OCI-LY1 (cell line): ENCODE data around the gene NEK4.

ENCODE experiments used
- H2AFZ ChIP-seq: fragments of 200-600 bp; sonication (generic), shearing (Covaris generic); 2 replicates; pipeline ENCODE4 v1.6.0; 2014; ENCODE audit warnings: antibody characterized with exemption, mild to moderate bottlenecking, low read length
- H3F3A ChIP-seq: fragments of 200-600 bp; sonication (generic), shearing (Covaris generic); 2 replicates; pipeline ENCODE4 v1.6.0; 2014; ENCODE audit warnings: mild to moderate bottlenecking, antibody characterized with exemption, low read length, moderate library complexity; ENCODE audit not compliant: insufficient read depth
- H3K27ac ChIP-seq: fragments of 200-600 bp; sonication (generic); 2 replicates; pipeline ENCODE4 v1.5.1; 2014; ENCODE audit warnings: low read length, mixed run types, mild to moderate bottlenecking, low read depth; ENCODE audit not compliant: poor library complexity, severe bottlenecking
- H3K27me3 ChIP-seq: fragments of 200-600 bp; sonication (generic); 2 replicates; pipeline ENCODE4 v1.6.0; 2014; ENCODE audit warnings: antibody characterized with exemption, mild to moderate bottlenecking, low read length, moderate library complexity; ENCODE audit not compliant: insufficient read depth
- H3K36me3 ChIP-seq: fragments of 200-600 bp; sonication (generic); 2 replicates; pipeline ENCODE4 v1.6.1; 2014; ENCODE audit warnings: mild to moderate bottlenecking, antibody characterized with exemption, low read length, moderate library complexity, mixed read lengths; ENCODE audit not compliant: insufficient read depth
- H3K4me1 ChIP-seq: fragments of 200-600 bp; sonication (generic); 2 replicates; pipeline ENCODE4 v1.5.1; 2014; ENCODE audit warnings: mild to moderate bottlenecking, low read length, moderate library complexity; ENCODE audit not compliant: insufficient read depth, severe bottlenecking
- H3K4me2 ChIP-seq: fragments of 200-600 bp; sonication (generic), shearing (Covaris generic); 2 replicates; pipeline ENCODE4 v1.6.1; 2014; ENCODE audit warnings: low read length
- H3K4me3 ChIP-seq: fragments of 200-600 bp; sonication (generic); 2 replicates; pipeline ENCODE4 v1.5.1; 2014; ENCODE audit warnings: low read length, low read depth, mild to moderate bottlenecking, mixed read lengths; ENCODE audit not compliant: poor library complexity, severe bottlenecking
- H3K79me2 ChIP-seq: fragments of 200-600 bp; shearing (Covaris generic); 2 replicates; pipeline ENCODE4 v1.6.1; 2016; ENCODE audit warnings: mixed run types, low read length, mixed read lengths; ENCODE audit not compliant: insufficient read depth
- H3K9ac ChIP-seq: fragments of 200-600 bp; sonication (generic), shearing (Covaris generic); 2 replicates; pipeline ENCODE4 v1.6.1; 2014; ENCODE audit warnings: mild to moderate bottlenecking, low read length, mixed read lengths
- H3K9me2 ChIP-seq: fragments of 200-600 bp; sonication (generic), shearing (Covaris generic); 2 replicates; pipeline ENCODE4 v1.6.1; 2014; ENCODE audit warnings: low read depth, mild to moderate bottlenecking, low read length, mixed read lengths
- H3K9me3 ChIP-seq: fragments of 200-600 bp; shearing (Covaris generic); 2 replicates; pipeline ENCODE4 v1.6.1; 2014; ENCODE audit warnings: low read length, mixed read lengths
- H4K20me1 ChIP-seq: fragments of 200-600 bp; sonication (generic), shearing (Covaris generic); 2 replicates; pipeline ENCODE4 v1.6.0; 2016; ENCODE audit warnings: mild to moderate bottlenecking, low read length; ENCODE audit not compliant: insufficient read depth
- CTCF ChIP-seq: fragments of 200-600 bp; sonication (generic), shearing (Covaris generic); IDR thresholded peaks from 2 replicates; pipeline ENCODE4 v1.5.1; 2017; ENCODE audit warnings: mild to moderate bottlenecking, antibody characterized with exemption, low read length, moderate library complexity, mixed read lengths
- EZH2 ChIP-seq: fragments of 200-600 bp; sonication (generic), shearing (Covaris generic); IDR thresholded peaks from 2 replicates; pipeline ENCODE4 v1.8.0; 2017; ENCODE audit warnings: borderline replicate concordance, mixed run types, mild to moderate bottlenecking, antibody characterized with exemption, low read length, moderate library complexity, mixed read lengths

Gene NEK4

GRCh38 chr3:52689151-52689550 lies 81.6 kb downstream of the NEK4 start:
- H3K4me2 ChIP-seq, result no peak overlapping the region
- no peak overlapping the region for H3K4me3 ChIP-seq
- H3K9me3 ChIP-seq, result no peaks in the 10 kb centered on the region
- H3F3A ChIP-seq, result peaks cover 4% of the 10 kb centered on the region; the same call in 1 of the 2 replicates
- no peaks in the 10 kb centered on the region for H3K9me2 ChIP-seq
- no peak overlapping the region for H2AFZ ChIP-seq
- H3K27me3 ChIP-seq, result no peaks in the 10 kb centered on the region
- no peaks in the 10 kb centered on the region for H4K20me1 ChIP-seq
- H3K79me2 ChIP-seq, result peaks cover 27% of the 10 kb centered on the region
- H3K36me3 ChIP-seq, result peaks cover 81% of the 10 kb centered on the region
- H3K27ac ChIP-seq, result no peak overlapping the region
- no peak for TF ChIP-seq EZH2
- TF ChIP-seq CTCF, result no peak
- peaks cover 25% of the 10 kb centered on the region for H3K4me1 ChIP-seq
- H3K9ac ChIP-seq, result no peak overlapping the region

GRCh38 chr3:52688266-52688665 lies 82.5 kb downstream of the NEK4 start:
- TF ChIP-seq EZH2 (no peak), CTCF (no peak)
- Histone ChIP-seq H3K9ac (no peak overlapping the region; the same call in 1 of the 2 replicates), H3K79me2 (peaks cover 36% of the 10 kb centered on the region), H3F3A (no peaks in the 10 kb centered on the region), H3K9me2 (no peaks in the 10 kb centered on the region), H3K4me3 (no peak overlapping the region), H3K27ac (no peak overlapping the region), H3K4me1 (peaks cover 34% of the 10 kb centered on the region), H4K20me1 (no peaks in the 10 kb centered on the region), H3K27me3 (no peaks in the 10 kb centered on the region), H3K4me2 (0 out of 2 replicates have a peak overlapping the region, but pooled peaks have one; percentile 99), H2AFZ (no peak overlapping the region), H3K36me3 (peaks cover 72% of the 10 kb centered on the region), H3K9me3 (no peaks in the 10 kb centered on the region)

- Histone ChIP-seq H4K20me1 (no peaks in the 10 kb centered on the region), H3K79me2 (peaks cover 53% of the 10 kb centered on the region), H3K4me3 (peak within 1 kb of the TSS; percentile 96), H3K4me1 (peaks cover 34% of the 10 kb centered on the region), H3K27ac (peak within 1 kb of the TSS; percentile 75), H3K27me3 (no peaks in the 10 kb centered on the region), H2AFZ (no peak within 1 kb of the TSS), H3K9me2 (no peaks in the 10 kb centered on the region), H3K9ac (peak within 1 kb of the TSS; percentile 98), H3F3A (no peaks in the 10 kb centered on the region), H3K9me3 (no peaks in the 10 kb centered on the region), H3K36me3 (peaks cover 55% of the 10 kb centered on the region), H3K4me2 (peak within 1 kb of the TSS; percentile 99)
- no peak for TF ChIP-seq CTCF
- TF ChIP-seq EZH2, result no peak
These were observed 84.7 kb downstream of the NEK4 start, which contains the start of the genes GNL3 and PBRM1 for GRCh38 chr3:52685709-52686691. Gene GNL3, plus strand, starts transcription at chr3:52686032. Its CDS starts 61 bp downstream, at chr3:52686093. Gene PBRM1, minus strand, starts transcription at chr3:52685913.
